Small intestine (tissue), 7 donors: ENCODE results near the gene TMEM129. TPM values are rescaled to one million over a fixed set of nuclear protein-coding genes. Genes with fewer than 3 reads are reported as not detected.

Experiments used
- DNase-seq, 2 donors: peaks; one replicate each; pipeline versions ENCODE4 v3.0.0 to v3.0.0-alpha.2; 2013
- FAIRE-seq: peaks from 2 replicates; lab custom pipeline; 2012; peaks lifted over from hg19 to GRCh38; lab: Jason Lieb, UNC
- H3K27ac ChIP-seq, 3 donors: one replicate each; pipeline ENCODE4 v1.5.1; 2013; ENCODE audit warnings: low read length in 2 of 3, mild to moderate bottlenecking in 2 of 3, control low read depth in 1 of 3, inconsistent platforms in 1 of 3, low read depth in 1 of 3, moderate library complexity in 1 of 3
- H3K27me3 ChIP-seq, 3 donors: one replicate each; pipeline ENCODE4 v1.6.1; 2013; ENCODE audit warnings: low read length in 3 of 3, inconsistent platforms in 1 of 3; ENCODE audit not compliant: control insufficient read depth in 3 of 3, insufficient read depth in 3 of 3
- H3K36me3 ChIP-seq, 3 donors: one replicate each; pipeline ENCODE4 v1.6.1; 2013; ENCODE audit warnings: low read length in 3 of 3, inconsistent platforms in 1 of 3, low read depth in 1 of 3, mild to moderate bottlenecking in 1 of 3, moderate library complexity in 1 of 3; ENCODE audit not compliant: control insufficient read depth in 3 of 3, insufficient read depth in 2 of 3
- H3K4me1 ChIP-seq, 3 donors: one replicate each; pipeline ENCODE4 v1.6.1; 2013; ENCODE audit warnings: low read length in 2 of 3, inconsistent platforms in 1 of 3, low read depth in 1 of 3, mild to moderate bottlenecking in 1 of 3, moderate library complexity in 1 of 3; ENCODE audit not compliant: control insufficient read depth in 3 of 3, insufficient read depth in 2 of 3
- H3K4me3 ChIP-seq, 3 donors: one replicate each; pipeline ENCODE4 v1.5.1; 2013; ENCODE audit warnings: low read length in 3 of 3, control low read depth in 1 of 3, inconsistent platforms in 1 of 3, low read depth in 1 of 3, mild to moderate bottlenecking in 1 of 3, moderate library complexity in 1 of 3
- H3K9me3 ChIP-seq, 2 donors: one replicate each; pipeline ENCODE4 v1.6.1; 2013; ENCODE audit warnings: low read depth in 1 of 2, low read length in 1 of 2; ENCODE audit not compliant: control insufficient read depth in 2 of 2, insufficient read depth in 1 of 2
- WGBS, 3 donors: extraction: QIAGEN DNeasy Blood & Tissue Kit; methylation state at CpG; one replicate each; pipeline ENCODE4 v1.1.7; 2013; 5-methylcytosine and 5-hydroxymethylcytosine counted together
- polyA plus RNA-seq, 4 donors: library from polyadenylated mRNA; stranded (reverse) in 3 of 4; unstranded in 1 of 4; fragments of 200-250 nt in 3 of 4; fragments of 120-200 nt in 1 of 4; gene quantifications; one replicate each; pipeline versions ENCODE4 v1.2.1 to v1.2.3, GENCODE V29; 2013
- donor health status: healthy with polysubstance abuse.
- donor health status: control.
- donor health status: control.
- donor health status: Bipolar disorder and iron deficiency.
- donor health status: healthy.

Gene TMEM129
- polyA plus RNA-seq, 4 donors: 18.6 to 47.2 (median 26.0) TPM

GRCh38 chr4:1760521-1761071 is 39.5 kb upstream of the TMEM129 start:
- H3K27me3 ChIP-seq: peaks cover 0 to 8% (median 5%) of the 10 kb centered on the region in 3 donors
- no peaks in the 10 kb centered on the region for H3K9me3 ChIP-seq
- peaks cover 0 to 2% (median 0%) of the 10 kb centered on the region in 3 donors for H3K36me3 ChIP-seq
- H3K4me1 ChIP-seq: peaks cover 0 to 11% (median 0%) of the 10 kb centered on the region in 3 donors
- no peak for DNase-seq
- FAIRE-seq: no peak
- H3K27ac ChIP-seq: no peak overlapping the region
- no peak overlapping the region for H3K4me3 ChIP-seq
- WGBS, 3 donors: 39 to 57% (median 41%) methylated on average over 22 to 25 of the region's 25 CpGs

GRCh38 chr4:1759818-1760223 is 38.7 kb upstream of the TMEM129 start:
- Histone ChIP-seq H3K9me3 (no peaks in the 10 kb centered on the region), H3K36me3 (no peaks in the 10 kb centered on the region), H3K4me1 (peaks cover 0 to 11% (median 0%) of the 10 kb centered on the region in 3 donors), H3K27ac (no peak overlapping the region), H3K27me3 (peaks cover 0 to 5% (median 4%) of the 10 kb centered on the region in 3 donors), H3K4me3 (no peak overlapping the region)
- WGBS, 3 donors: 53 to 66% (median 56%) methylated on average over 13 of the region's 13 CpGs
- DNase-seq: no peak
- FAIRE-seq: no peak

- Histone ChIP-seq H3K36me3 (no peaks in the 10 kb centered on the region), H3K4me3 (no peak overlapping the region), H3K27me3 (peaks cover 0 to 5% (median 4%) of the 10 kb centered on the region in 3 donors), H3K4me1 (peaks cover 0 to 13% (median 0%) of the 10 kb centered on the region in 3 donors), H3K27ac (no peak overlapping the region), H3K9me3 (no peaks in the 10 kb centered on the region)
- 78 to 85% (median 80%) methylated on average over 16 to 19 of the region's 19 CpGs for WGBS, 3 donors
- DNase-seq (no peak), FAIRE-seq (no peak)
These were observed 38.2 kb upstream of the TMEM129 start for GRCh38 chr4:1759170-1759817.

- no peak for DNase-seq
These were observed 37.4 kb upstream of the TMEM129 start for GRCh38 chr4:1758306-1759121.

GRCh38 chr4:1757836-1758235 is 36.7 kb upstream of the TMEM129 start:
- no peaks in the 10 kb centered on the region for H3K9me3 ChIP-seq
- peaks cover 0 to 17% (median 0%) of the 10 kb centered on the region in 3 donors for H3K4me1 ChIP-seq
- no peak overlapping the region for H3K27ac ChIP-seq
- DNase-seq: no peak
- WGBS, 3 donors: 61 to 70% (median 64%) methylated on average over 13 to 17 of the region's 17 CpGs
- H3K4me3 ChIP-seq: no peak overlapping the region
- FAIRE-seq: no peak
- no peaks in the 10 kb centered on the region for H3K36me3 ChIP-seq
- H3K27me3 ChIP-seq: peaks cover 0 to 5% (median 4%) of the 10 kb centered on the region in 3 donors

More at GRCh38 chr4:1758306-1759121, 37.4 kb upstream of the TMEM129 start:
- peaks cover 0 to 15% (median 0%) of the 10 kb centered on the region in 3 donors for H3K4me1 ChIP-seq
- H3K27me3 ChIP-seq: peaks cover 0 to 5% (median 4%) of the 10 kb centered on the region in 3 donors
- no peak for FAIRE-seq
- H3K4me3 ChIP-seq: no peak overlapping the region
- no peaks in the 10 kb centered on the region for H3K9me3 ChIP-seq
- 72 to 85% (median 82%) methylated on average over 25 to 27 of the region's 27 CpGs for WGBS, 3 donors
- H3K36me3 ChIP-seq: no peaks in the 10 kb centered on the region
- H3K27ac ChIP-seq: no peak overlapping the region

GRCh38 chr4:1756893-1757779 is 36.0 kb upstream of the TMEM129 start:
- 72 to 82% (median 74%) methylated on average over 19 to 20 of the region's 20 CpGs for WGBS, 3 donors
- Histone ChIP-seq H3K36me3 (no peaks in the 10 kb centered on the region), H3K27ac (no peak overlapping the region), H3K4me3 (no peak overlapping the region), H3K9me3 (no peaks in the 10 kb centered on the region), H3K27me3 (peaks cover 0 to 5% (median 0%) of the 10 kb centered on the region in 3 donors), H3K4me1 (peaks cover 0 to 23% (median 0%) of the 10 kb centered on the region in 3 donors)
- FAIRE-seq: no peak
- DNase-seq: no peak

GRCh38 chr4:1756079-1756478 is 35.0 kb upstream of the TMEM129 start:
- Histone ChIP-seq H3K27ac (no peak overlapping the region), H3K36me3 (no peaks in the 10 kb centered on the region), H3K9me3 (no peaks in the 10 kb centered on the region), H3K4me1 (peaks cover 0 to 32% (median 0%) of the 10 kb centered on the region in 3 donors), H3K4me3 (no peak overlapping the region), H3K27me3 (peaks cover 0 to 5% (median 0%) of the 10 kb centered on the region in 3 donors)
- FAIRE-seq (no peak), DNase-seq (no peak)
- WGBS, 3 donors: 74 to 90% (median 76%) methylated on average over 14 to 18 of the region's 18 CpGs
